Gastroesophageal sphincter (tissue), 4 donors: ENCODE data around the gene PEX10. TPM values are rescaled to one million over a fixed set of nuclear protein-coding genes. Genes with fewer than 3 reads are reported as not detected.

Source experiments
- ATAC-seq: fragments of 150-250 bp; one replicate; pipeline ENCODE4 v1.9.1; 2016; ENCODE audit warnings: mild to moderate bottlenecking, moderate library complexity
- H3K27ac ChIP-seq, 4 donors: fragments of 200-600 bp; sonication (generic) in 3 of 4; 1 replicate in 3 of 4; 2 replicates in 1 of 4; pipeline ENCODE4 v1.5.1; 2016 to 2019
- H3K27me3 ChIP-seq: fragments of 200-600 bp; sonication (generic); one replicate; pipeline ENCODE4 v1.5.1; 2019
- H3K36me3 ChIP-seq, 2 donors: fragments of 200-600 bp; sonication (generic); one replicate each; pipeline ENCODE4 v1.5.1; 2019; ENCODE audit warnings: control low read depth in 1 of 2
- H3K4me1 ChIP-seq, 3 donors: fragments of 200-600 bp; sonication (generic); 1 replicate in 2 of 3; 2 replicates in 1 of 3; pipeline ENCODE4 v1.5.1; 2016 to 2019; ENCODE audit warnings: control low read depth in 2 of 3
- H3K4me3 ChIP-seq, 2 donors: fragments of 200-600 bp; sonication (generic); one replicate each; pipeline ENCODE4 v1.5.1; 2019; ENCODE audit warnings: mild to moderate bottlenecking in 1 of 2, moderate library complexity in 1 of 2
- H3K9me3 ChIP-seq, 3 donors: fragments of 200-600 bp; sonication (generic); one replicate each; pipeline ENCODE4 v1.5.1; 2017 to 2019; ENCODE audit warnings: control low read depth in 2 of 3
- EP300 ChIP-seq: sonication (generic); formaldehyde crosslinking; IDR thresholded peaks from one replicate; pipeline ENCODE4 v1.6.1; 2017; ENCODE audit warnings: antibody characterized with exemption, mild to moderate bottlenecking
- POLR2A ChIP-seq, 2 donors: fragments of 450-650 bp; IDR thresholded peaks; one replicate each; pipeline ENCODE4 v1.6.1; 2017; ENCODE audit warnings: antibody characterized with exemption in 2 of 2, mild to moderate bottlenecking in 2 of 2, moderate library complexity in 1 of 2
- POLR2AphosphoS5 ChIP-seq: sonication (generic); formaldehyde crosslinking; IDR thresholded peaks from one replicate; pipeline ENCODE4 v1.6.1; 2017; ENCODE audit warnings: antibody characterized with exemption
- WGBS, 2 donors: methylation state at CpG; one replicate each; pipeline ENCODE4 v1.1.5; 2018; ENCODE audit warnings: low coverage in 1 of 2; 5-methylcytosine and 5-hydroxymethylcytosine counted together
- total RNA-seq, 4 donors: library from RNA; depleted of rRNA; stranded (reverse); fragments of >200 nt; gene quantifications; one replicate each; pipeline ENCODE4 v1.1.0, GENCODE V29; 2016
- TF ChIP-seq, protein P1 (sequence below), 4 experiments: fragments of 200-600 bp in 2 of 4; fragments of 450-650 bp in 2 of 4; sonication (generic) in 1 of 4; IDR thresholded peaks; one replicate each; pipeline ENCODE4 v1.5.1; 2017 to 2019; ENCODE audit warnings: antibody characterized with exemption in 4 of 4, mild to moderate bottlenecking in 2 of 4, moderate library complexity in 2 of 4

PEX10 gene
- total RNA-seq, 4 donors from 2014 or later, result 18.2 to 30.0 (median 21.6) TPM

DNA sequence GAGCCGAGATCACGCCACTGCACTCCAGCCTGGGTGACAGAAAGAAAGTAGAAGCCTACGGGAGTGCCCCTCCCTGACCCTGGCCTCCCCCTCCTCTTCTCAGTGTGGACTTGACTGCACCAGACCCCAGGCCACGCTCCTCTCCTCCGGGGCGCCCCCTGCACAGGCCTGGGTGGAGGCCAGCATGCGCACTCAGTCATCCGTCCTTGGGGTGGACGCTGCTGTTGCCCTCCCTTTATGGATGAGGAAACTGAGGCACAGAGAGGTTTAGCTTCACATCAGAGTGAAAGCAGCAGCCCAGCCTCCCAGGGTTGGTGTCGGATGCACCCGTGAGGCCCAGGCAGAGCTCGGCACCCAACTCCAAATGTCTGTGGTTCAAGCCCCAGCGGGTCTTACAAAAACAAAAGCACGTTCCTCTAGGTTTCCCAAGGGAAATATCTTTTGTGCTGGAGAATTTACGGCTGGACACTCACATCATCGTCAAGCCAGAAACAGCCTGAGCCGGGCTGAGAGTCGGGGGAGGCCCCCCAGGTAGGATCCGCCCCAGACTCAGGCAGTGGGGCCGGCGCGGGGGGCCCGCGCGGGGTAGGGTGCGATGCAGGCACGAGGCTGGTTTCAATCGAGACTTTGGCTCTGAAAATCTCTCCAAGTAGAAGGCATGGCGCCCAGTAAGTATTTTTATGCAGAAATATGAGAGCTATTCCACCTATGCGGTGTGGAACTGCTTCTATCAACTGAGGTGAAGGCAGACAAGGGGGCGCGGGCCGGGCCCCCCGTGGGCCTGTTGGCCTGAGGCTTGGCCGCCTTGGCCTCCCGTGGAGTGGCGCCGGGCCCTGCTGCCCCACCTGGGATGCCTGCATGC is 57.6 kb downstream of the PEX10 start:
- H3K27me3 ChIP-seq, result no peaks in the 10 kb centered on the region
- H3K4me3 ChIP-seq, result no peak overlapping the region
- H3K27ac ChIP-seq, result peak overlapping the region in 3 of 4 donors; percentile 31 to 60 (median 48)
- ATAC-seq, result peak; percentile 34
- peaks cover 0 to 25% (median 12%) of the 10 kb centered on the region in 3 donors for H3K4me1 ChIP-seq
- no peaks in the 10 kb centered on the region for H3K9me3 ChIP-seq
- 38% methylated on average over 4 of the region's 38 CpGs; no CpG with 5 or more reads in 1 of the 2 donors for WGBS, 2 donors
- peaks cover 0 to 6% of the 10 kb centered on the region in 2 donors for H3K36me3 ChIP-seq
- TF ChIP-seq POLR2A (IDR thresholded peaks at IDR 0.05), result no peak
- no peak for TF ChIP-seq EP300
- no peak for TF ChIP-seq POLR2AphosphoS5
- TF ChIP-seq, protein P1, sequence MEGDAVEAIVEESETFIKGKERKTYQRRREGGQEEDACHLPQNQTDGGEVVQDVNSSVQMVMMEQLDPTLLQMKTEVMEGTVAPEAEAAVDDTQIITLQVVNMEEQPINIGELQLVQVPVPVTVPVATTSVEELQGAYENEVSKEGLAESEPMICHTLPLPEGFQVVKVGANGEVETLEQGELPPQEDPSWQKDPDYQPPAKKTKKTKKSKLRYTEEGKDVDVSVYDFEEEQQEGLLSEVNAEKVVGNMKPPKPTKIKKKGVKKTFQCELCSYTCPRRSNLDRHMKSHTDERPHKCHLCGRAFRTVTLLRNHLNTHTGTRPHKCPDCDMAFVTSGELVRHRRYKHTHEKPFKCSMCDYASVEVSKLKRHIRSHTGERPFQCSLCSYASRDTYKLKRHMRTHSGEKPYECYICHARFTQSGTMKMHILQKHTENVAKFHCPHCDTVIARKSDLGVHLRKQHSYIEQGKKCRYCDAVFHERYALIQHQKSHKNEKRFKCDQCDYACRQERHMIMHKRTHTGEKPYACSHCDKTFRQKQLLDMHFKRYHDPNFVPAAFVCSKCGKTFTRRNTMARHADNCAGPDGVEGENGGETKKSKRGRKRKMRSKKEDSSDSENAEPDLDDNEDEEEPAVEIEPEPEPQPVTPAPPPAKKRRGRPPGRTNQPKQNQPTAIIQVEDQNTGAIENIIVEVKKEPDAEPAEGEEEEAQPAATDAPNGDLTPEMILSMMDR (IDR thresholded peaks at IDR 0.05), result no peak

Other genes starting within 250 kb of the PEX10 start
- gene FAAP20, start 217.8 kb downstream of the PEX10 start, total RNA-seq, result 10 to 100 TPM; 25.8 to 51.1 (median 43.3) TPM
- gene SKI, start 184.2 kb downstream of the PEX10 start, total RNA-seq, result 100 to 1,000 TPM in 1 of 4 donors, 10 to 100 TPM in 3; 60.2 to 157 (median 79.0) TPM
- 10 to 100 TPM in 1 of 4 donors, 1 to 10 TPM in 3; 5.0 to 14.6 (median 9.2) TPM for gene MORN1, start 21.0 kb downstream of the PEX10 start, total RNA-seq
- gene RER1, start 20.7 kb downstream of the PEX10 start, total RNA-seq, result 10 to 100 TPM; 54.4 to 78.6 (median 69.8) TPM
- under 1 TPM; under 0.01 to 0.72 (median 0.15) TPM for gene PLCH2, start 63.7 kb upstream of the PEX10 start, total RNA-seq
- gene PANK4, start 114.0 kb upstream of the PEX10 start, total RNA-seq, result 10 to 100 TPM; 32.6 to 46.8 (median 34.0) TPM
- not detected for gene HES5, start 117.7 kb upstream of the PEX10 start, total RNA-seq
- 10 to 100 TPM; 23.0 to 81.6 (median 36.9) TPM for gene TNFRSF14, start 143.8 kb upstream of the PEX10 start, total RNA-seq
- gene PRXL2B, start 174.2 kb upstream of the PEX10 start, total RNA-seq, result 10 to 100 TPM in 3 of 4 donors, 1 to 10 TPM in 1; 6.5 to 24.1 (median 14.0) TPM
- gene MMEL1, start 220.5 kb upstream of the PEX10 start, total RNA-seq, result 1 to 10 TPM in 3 of 4 donors, not detected in 1; 1.4 to 3.9 (median 2.1) TPM